IMR-90 (cell line): ENCODE measurements around the gene EEIG2. TPM values are rescaled to one million over a fixed set of nuclear protein-coding genes. Genes with fewer than 3 reads are reported as not detected.

Experiments used
- ATAC-seq: fragments of 200-7000 bp; cut with Tn5 transposase; 2 replicates; pipeline ENCODE4 v1.9.1; 2020; ENCODE audit warnings: low read depth, mild to moderate bottlenecking, moderate library complexity
- BruUV-seq: library from RNA; stranded (reverse); fragments of 400-500 nt; replicated peaks from 2 replicates; lab custom pipeline; 2021; lab: Mats Ljungman, UMichigan
- CTCF ChIA-PET: fragments of 300-600 bp; formaldehyde crosslinking; extraction: SDS; loops from one replicate; lab custom pipeline; 2021; ENCODE audit warnings: antibody characterized with exemption; lab: Yijun Ruan, JAX
- POLR2A ChIA-PET: fragments of 300-600 bp; sonication (Branson Sonifier 250); formaldehyde crosslinking; loops from one replicate; lab custom pipeline; 2022; ENCODE audit warnings: antibody characterized with exemption; ENCODE audit not compliant: unreplicated experiment; lab: Charles Lee
- DNase-seq: peaks from one replicate; pipeline ENCODE4 v3.0.0; 2013
- H2AFZ ChIP-seq: replicated peaks from 2 replicates; pipeline ENCODE3; 2013; ENCODE audit warnings: low read length, mild to moderate bottlenecking; ENCODE audit not compliant: poor library complexity
- H2AK5ac ChIP-seq: 2 replicates; pipeline ENCODE4 v1.6.1; 2013; ENCODE audit warnings: low read depth, low read length, inconsistent platforms
- H2AK9ac ChIP-seq: replicated peaks from 2 replicates; pipeline ENCODE3; 2013; ENCODE audit warnings: mild to moderate bottlenecking, low read depth, low read length, moderate library complexity; ENCODE audit not compliant: poor library complexity
- H2BK120ac ChIP-seq: 2 replicates; pipeline ENCODE4 v1.6.1; 2013; ENCODE audit warnings: low read depth, low read length, inconsistent platforms
- H2BK15ac ChIP-seq: 3 replicates; pipeline ENCODE4 v1.6.1; 2013; ENCODE audit warnings: low read depth, low read length, inconsistent platforms
- H2BK20ac ChIP-seq: 2 replicates; pipeline ENCODE4 v1.6.1; 2013; ENCODE audit warnings: low read depth, mild to moderate bottlenecking, inconsistent platforms, low read length, moderate library complexity
- H2BK5ac ChIP-seq: 2 replicates; pipeline ENCODE4 v1.6.1; 2013; ENCODE audit warnings: mild to moderate bottlenecking, low read depth, low read length, inconsistent platforms; ENCODE audit not compliant: poor library complexity, severe bottlenecking
- H3K14ac ChIP-seq: replicated peaks from 2 replicates; pipeline ENCODE4 v1.6.1; 2013; ENCODE audit warnings: low read depth, low read length, inconsistent platforms
- H3K18ac ChIP-seq: 2 replicates; pipeline ENCODE4 v1.6.1; 2013; ENCODE audit warnings: low read depth, low read length, control low read depth
- H3K23ac ChIP-seq: 2 replicates; pipeline ENCODE4 v1.6.1; 2013; ENCODE audit warnings: low read depth, low read length, inconsistent platforms
- H3K27ac ChIP-seq: 2 replicates; pipeline ENCODE4 v1.5.1; 2013; ENCODE audit warnings: mild to moderate bottlenecking, control low read depth, low read length; ENCODE audit not compliant: insufficient read depth
- H3K27me3 ChIP-seq: 2 replicates; pipeline ENCODE4 v1.6.1; 2013; ENCODE audit warnings: low read length; ENCODE audit not compliant: control insufficient read depth, insufficient read depth
- H3K36me3 ChIP-seq: 2 replicates; pipeline ENCODE4 v1.6.1; 2013; ENCODE audit warnings: low read length, mixed read lengths; ENCODE audit not compliant: control insufficient read depth, insufficient read depth
- H3K4ac ChIP-seq: 2 replicates; pipeline ENCODE4 v1.6.1; 2013; ENCODE audit warnings: low read depth, low read length, inconsistent platforms
- H3K4me1 ChIP-seq: 2 replicates; pipeline ENCODE4 v1.6.1; 2013; ENCODE audit warnings: low read length, mixed read lengths; ENCODE audit not compliant: control insufficient read depth, insufficient read depth
- H3K4me2 ChIP-seq: 2 replicates; pipeline ENCODE4 v1.6.1; 2013; ENCODE audit warnings: low read depth, mild to moderate bottlenecking, control low read depth, low read length, moderate library complexity
- H3K4me3 ChIP-seq: 2 replicates; pipeline ENCODE4 v1.5.1; 2013; ENCODE audit warnings: low read depth, mild to moderate bottlenecking, control low read depth, low read length, moderate library complexity; ENCODE audit not compliant: insufficient read depth
- H3K56ac ChIP-seq: 2 replicates; pipeline ENCODE4 v1.6.1; 2013; ENCODE audit warnings: low read length, inconsistent platforms; ENCODE audit not compliant: insufficient read depth; ENCODE audit errors: extremely low read depth
- H3K79me1 ChIP-seq, 2 experiments: 2 replicates each; pipeline ENCODE4 v1.6.1; 2013; ENCODE audit warnings: low read length in 2 of 2, inconsistent platforms in 1 of 2, low read depth in 1 of 2
- H3K9ac ChIP-seq: 2 replicates; pipeline ENCODE4 v1.6.1; 2013; ENCODE audit warnings: low read depth, low read length, control low read depth
- H3K9me1 ChIP-seq: 2 replicates; pipeline ENCODE4 v1.6.1; 2013; ENCODE audit warnings: low read length, inconsistent platforms; ENCODE audit not compliant: insufficient read depth
- H3K9me3 ChIP-seq: 2 replicates; pipeline ENCODE4 v1.6.1; 2013; ENCODE audit warnings: low read length; ENCODE audit not compliant: control insufficient read depth, insufficient read depth
- H4K20me1 ChIP-seq: 2 replicates; pipeline ENCODE4 v1.6.1; 2013; ENCODE audit warnings: low read length, inconsistent platforms; ENCODE audit not compliant: insufficient read depth
- H4K5ac ChIP-seq: 2 replicates; pipeline ENCODE4 v1.6.1; 2013; ENCODE audit warnings: mild to moderate bottlenecking, low read depth, low read length, control low read depth
- H4K8ac ChIP-seq, 2 experiments: 2 replicates each; pipeline ENCODE4 v1.6.1; 2013; ENCODE audit warnings: low read depth in 2 of 2, low read length in 2 of 2, control low read depth in 1 of 2, inconsistent platforms in 1 of 2
- H4K91ac ChIP-seq: 2 replicates; pipeline ENCODE4 v1.6.1; 2013; ENCODE audit warnings: low read depth, low read length, inconsistent platforms; ENCODE audit not compliant: insufficient read depth
- BHLHE40 ChIP-seq: fragments of 150-350 bp; IDR thresholded peaks from 2 replicates; pipeline ENCODE4 v1.6.1; 2016; ENCODE audit warnings: mild to moderate bottlenecking, low read depth, low read length
- CEBPB ChIP-seq: IDR thresholded peaks from 2 replicates; pipeline ENCODE4 v1.6.1; 2012; ENCODE audit warnings: low read depth, low read length, improper control_type of control experiment
- CHD1 ChIP-seq: IDR thresholded peaks from 2 replicates; pipeline ENCODE4 v1.6.1; 2012; ENCODE audit warnings: low read depth, low read length, improper control_type of control experiment
- CTCF ChIP-seq: conservative IDR thresholded peaks from 2 replicates; pipeline ENCODE4 v1.5.1; 2012; ENCODE audit warnings: mild to moderate bottlenecking, low read depth, low read length, improper control_type of control experiment
- ELK1 ChIP-seq: fragments of 150-350 bp; IDR thresholded peaks from 2 replicates; pipeline ENCODE4 v1.6.1; 2016; ENCODE audit warnings: low read depth, mild to moderate bottlenecking, low read length, moderate library complexity, borderline replicate concordance
- FOS ChIP-seq: fragments of 150-350 bp; IDR thresholded peaks from 2 replicates; pipeline ENCODE4 v1.6.1; 2016; ENCODE audit warnings: low read depth, low read length
- MAFK ChIP-seq: IDR thresholded peaks from 2 replicates; pipeline ENCODE4 v1.6.1; 2012; ENCODE audit warnings: low read depth, low read length, improper control_type of control experiment
- MAZ ChIP-seq: IDR thresholded peaks from 2 replicates; pipeline ENCODE4 v1.6.1; 2012; ENCODE audit warnings: low read depth, mild to moderate bottlenecking, low read length, improper control_type of control experiment, moderate library complexity, borderline replicate concordance
- MXI1 ChIP-seq: IDR thresholded peaks from 2 replicates; pipeline ENCODE4 v1.6.1; 2012; ENCODE audit warnings: low read depth, mild to moderate bottlenecking, low read length, moderate library complexity, borderline replicate concordance
- NFE2L2 ChIP-seq: fragments of 150-350 bp; IDR thresholded peaks from 2 replicates; pipeline ENCODE4 v1.6.1; 2016; ENCODE audit warnings: low read depth, mild to moderate bottlenecking, low read length
- POLR2A ChIP-seq: IDR thresholded peaks from 2 replicates; pipeline ENCODE4 v1.6.1; 2012; ENCODE audit warnings: mild to moderate bottlenecking, low read depth, low read length
- RAD21 ChIP-seq: IDR thresholded peaks from 2 replicates; pipeline ENCODE4 v1.6.1; 2012; ENCODE audit warnings: low read length, improper control_type of control experiment
- RCOR1 ChIP-seq: IDR thresholded peaks from 2 replicates; pipeline ENCODE4 v1.6.1; 2012; ENCODE audit warnings: mild to moderate bottlenecking, low read length, improper control_type of control experiment; ENCODE audit not compliant: insufficient replicate concordance
- SMC3 ChIP-seq: fragments of 150-350 bp; IDR thresholded peaks from 2 replicates; pipeline ENCODE4 v1.6.1; 2016; ENCODE audit warnings: low read depth, mild to moderate bottlenecking, antibody characterized with exemption, low read length, moderate library complexity
- USF2 ChIP-seq: fragments of 150-350 bp; IDR thresholded peaks from 2 replicates; pipeline ENCODE4 v1.6.1; 2017; ENCODE audit warnings: mild to moderate bottlenecking, antibody characterized with exemption, low read length, low read depth
- WGBS, 2 experiments: methylation state at CpG; one replicate each; pipeline versions ENCODE4 v1.1.5 to v1.1.7; 2013; ENCODE audit warnings: missing lambda C conversion rate in 2 of 2; ENCODE audit not compliant: insufficient read length in 1 of 2; ENCODE audit errors: extremely low coverage in 2 of 2; 5-methylcytosine and 5-hydroxymethylcytosine counted together
- dilution Hi-C: fragments of 300-500 bp; cut with HindIII; formaldehyde crosslinking; loops from one replicate; pipeline ENCODE4 v1.14.3; 2018; ENCODE audit warnings: low sequenced_read_pairs; ENCODE audit not compliant: unreplicated experiment
- in situ Hi-C: fragments of 300-500 bp; cut with MboI; formaldehyde crosslinking; loops from 3 replicates; pipeline ENCODE4 v1.14.3; 2019; ENCODE audit warnings: low sequenced_read_pairs, inconsistent platforms, mixed read lengths
- intact Hi-C: fragments of 100-400 bp; cut with micrococcal nuclease; formaldehyde crosslinking; loops from 2 replicates; pipeline ENCODE4 v1.10.0; 2022
- polyA plus RNA-seq, 3 experiments: library from polyadenylated mRNA; depleted of rRNA; stranded (reverse); fragments of >200 nt; gene quantifications; 2 replicates each; pipeline ENCODE4 v1.2.3, GENCODE V29; 2012; ENCODE audit warnings: low replicate concordance in 1 of 3
- total RNA-seq: library from RNA; depleted of rRNA; stranded (reverse); fragments of >200 nt; gene quantifications from 2 replicates; pipeline ENCODE4 v1.2.3, GENCODE V29; 2012

Gene EEIG2
- total and polyA plus RNA-seq, 2 of the 4 experiments (the other 2 are of a cell fraction), result 1.7 to 4.8 TPM

- intact Hi-C loops (no loop called here), in situ Hi-C loops (no loop called here), dilution Hi-C loops (no loop called here)
- H3K27me3 ChIP-seq, result no peaks in the 10 kb centered on the region
- H4K8ac ChIP-seq, result no peak overlapping the region
- no peaks in the 10 kb centered on the region for H3K36me3 ChIP-seq
- no peak overlapping the region for H3K9ac ChIP-seq
- H3K4me2 ChIP-seq, result no peak overlapping the region
- no peak overlapping the region for H3K23ac ChIP-seq
- WGBS, 2 experiments, result 93% methylated on average over 4 of the region's 4 CpGs; no CpG with 5 or more reads in 1 of the 2 experiments
- no TSS peak for BruUV-seq
- H4K91ac ChIP-seq, result no peak overlapping the region
- ATAC-seq, result no peak
- no peak overlapping the region for H2BK20ac ChIP-seq
- H3K4me3 ChIP-seq, result no peak overlapping the region
- peaks cover 2% of the 10 kb centered on the region; the same call in 1 of the 2 replicates for H3K9me1 ChIP-seq
- no peak for DNase-seq
- H3K18ac ChIP-seq, result no peak overlapping the region
- no peak overlapping the region; the same call in 1 of the 2 replicates for H4K5ac ChIP-seq
- no peak overlapping the region for H2AK9ac ChIP-seq
- H3K56ac ChIP-seq, result no peak overlapping the region
- no peak overlapping the region for H3K27ac ChIP-seq
- H3K4ac ChIP-seq, result no peak overlapping the region
- peaks cover 4% of the 10 kb centered on the region; the same call in 1 of the 2 replicates for H3K9me3 ChIP-seq
- H2BK120ac ChIP-seq, result no peak overlapping the region
- H2BK5ac ChIP-seq, result no peak overlapping the region
- no peaks in the 10 kb centered on the region for H4K20me1 ChIP-seq
- ChIA-PET POLR2A (no interaction called here), CTCF (interaction anchor here (1.6 kb wide), 1 partner anchor 23 kb away, joined by 3 read pairs; the partner anchor contains the start of gene EEIG2)
- H2AFZ ChIP-seq, result no peak overlapping the region
- H2BK15ac ChIP-seq, result no peak overlapping the region
- 0 out of 2 replicates have a peak overlapping the region, but pooled peaks have one; percentile 7 for H3K14ac ChIP-seq
- peaks cover 11% of the 10 kb centered on the region for H3K4me1 ChIP-seq
- peaks cover 13 to 20% of the 10 kb centered on the region in 2 experiments for H3K79me1 ChIP-seq
- no peak overlapping the region for H2AK5ac ChIP-seq
- TF ChIP-seq CHD1 (no peak), RCOR1 (no peak), RAD21 (no peak), POLR2A (no peak), MAZ (no peak), CEBPB (no peak), MXI1 (no peak), NFE2L2 (no peak), USF2 (no peak), FOS (no peak), MAFK (no peak), ELK1 (no peak), SMC3 (no peak), BHLHE40 (no peak), CTCF (no peak)
Observed at GRCh38 chr1:108583757-108584427, 24.0 kb downstream of the EEIG2 start.
